Stimulated activated CD8-positive, alpha-beta memory T cell treated with anti-CD3 and anti-CD28 coated beads, Interleukin-15, amount 100 ng/mL, for 4 hours (primary cell): ENCODE measurements around the gene DELE1.

ENCODE experiments used
- DNase-seq, 2 donors: peaks; one replicate each; pipeline ENCODE4 v3.0.0-alpha.2; 2020; ENCODE audit warnings: low read depth in 2 of 2

The DELE1 gene

GRCh38 chr5:141957367-141957996 lies 33.8 kb downstream of the DELE1 start:
- no peak for DNase-seq

GRCh38 chr5:141958113-141958512 lies 34.4 kb downstream of the DELE1 start, which contains the start of gene PCDH12:
PCDH12 (minus strand) TSS chr5:141958202; CDS start chr5:141957851, 351 bp downstream.
- no peak for DNase-seq

DNA sequence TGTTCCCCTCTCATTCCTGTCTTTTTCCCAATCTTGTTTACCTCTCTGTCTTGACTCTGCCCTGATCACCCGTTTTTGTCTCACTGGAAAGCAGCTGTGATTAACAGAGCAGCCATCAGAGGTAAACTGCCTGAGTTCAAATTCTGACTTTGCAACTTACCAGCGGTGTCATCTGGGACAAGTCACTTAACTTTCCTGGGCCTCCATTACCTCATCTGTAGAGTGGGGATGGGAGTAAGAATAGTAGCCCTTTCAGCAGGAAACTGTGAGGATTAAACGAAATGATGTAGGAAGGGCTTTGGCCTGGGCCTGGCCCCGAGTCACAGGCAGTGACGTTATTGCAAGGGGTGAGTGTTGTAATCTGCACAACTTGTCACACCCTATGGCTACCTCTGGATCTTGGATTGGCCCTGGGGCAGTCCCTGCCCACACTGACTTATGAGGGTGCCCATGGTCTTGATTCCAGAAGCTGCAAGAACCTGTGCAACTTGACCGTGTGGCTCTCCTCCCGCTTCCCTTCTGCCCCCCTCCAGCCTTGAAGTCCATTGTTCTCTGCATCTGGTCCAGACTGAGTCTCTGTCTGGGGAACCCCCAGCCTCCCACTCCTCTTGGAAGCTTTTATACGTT lies 35.0 kb downstream of the DELE1 start:
- DNase-seq = no peak

DNA sequence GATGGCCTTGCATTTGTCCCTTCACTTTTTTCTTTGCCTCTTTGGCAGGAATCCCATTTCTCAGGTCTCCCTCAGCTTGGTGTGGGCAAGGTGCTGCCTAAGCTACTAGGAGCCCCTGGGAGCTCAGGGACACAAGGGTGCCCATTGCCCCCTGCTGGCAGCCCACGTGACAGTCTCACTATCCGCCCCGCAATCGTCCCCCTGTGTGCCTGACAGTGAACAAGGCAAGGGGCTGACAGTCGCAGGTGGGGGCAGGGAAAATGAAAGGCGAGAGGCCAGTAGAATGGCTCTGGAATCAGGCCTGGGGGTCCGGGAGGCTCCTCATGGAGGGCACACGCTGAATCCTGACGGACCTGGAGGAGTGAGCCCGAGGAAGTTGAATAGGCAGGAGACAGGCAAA lies 36.3 kb downstream of the DELE1 start:
- no peak for DNase-seq

DNA sequence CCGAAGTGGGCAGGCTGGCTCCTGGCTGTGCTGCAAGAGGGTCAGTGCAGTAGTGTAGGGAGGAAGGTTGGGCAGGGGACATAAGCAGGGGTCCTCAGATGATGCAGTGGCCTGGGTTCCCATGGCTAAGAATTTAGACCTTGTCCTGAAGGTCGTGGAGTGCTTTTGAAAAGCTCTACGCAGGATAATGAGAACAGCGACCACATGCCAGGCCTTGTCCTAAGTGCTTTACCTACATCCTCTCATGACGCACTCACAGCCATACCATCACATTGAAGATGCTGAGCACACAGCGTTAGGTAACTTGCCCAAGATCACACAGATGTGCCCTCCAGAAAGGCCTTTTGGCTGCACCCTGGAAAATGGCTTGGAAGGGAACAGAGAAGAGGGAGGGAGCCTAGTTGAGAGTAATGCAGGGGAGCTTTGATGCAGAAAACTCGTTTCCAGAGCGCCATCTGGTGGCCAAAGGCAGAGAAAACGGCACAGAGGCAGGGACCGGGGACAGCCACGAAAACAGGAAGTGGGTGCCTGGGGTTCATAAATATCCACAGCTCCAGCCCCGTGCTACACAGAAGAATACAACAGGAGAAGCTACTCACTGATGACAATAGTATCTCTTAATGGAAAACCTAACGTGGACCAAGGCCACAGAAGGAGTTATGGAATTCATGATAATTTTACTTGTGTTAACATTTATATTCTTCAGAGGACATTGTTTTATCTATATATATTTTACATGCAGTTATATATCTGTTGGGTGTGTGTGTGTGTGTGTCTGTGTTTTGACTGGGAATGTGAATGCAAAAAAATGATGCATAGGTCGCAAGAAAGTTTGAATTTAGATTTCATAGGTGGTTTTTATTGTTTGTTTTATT lies 37.0 kb downstream of the DELE1 start:
- DNase-seq = peak; percentile 66 to 78

DNA sequence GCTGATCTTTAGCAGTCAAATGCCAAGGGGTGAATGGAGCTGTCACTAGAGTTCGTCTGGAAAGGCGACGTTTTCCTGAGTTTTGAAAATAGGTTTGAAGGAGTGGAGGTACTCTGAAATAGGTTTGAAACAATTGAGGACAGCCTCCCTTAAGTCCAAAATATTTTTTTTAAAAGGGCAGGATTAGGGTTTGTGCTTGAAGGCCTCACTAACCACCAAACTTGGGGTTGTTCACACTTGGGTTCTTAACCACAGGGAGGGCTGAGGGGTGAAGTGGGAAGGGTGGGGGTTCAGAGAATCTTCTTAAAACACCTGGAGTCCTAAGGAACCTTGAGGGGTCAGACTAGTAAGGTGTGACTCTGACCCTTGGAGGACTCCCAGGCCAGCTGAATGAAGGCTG lies 37.8 kb downstream of the DELE1 start:
- DNase-seq = no peak

- DNase-seq = no peak
Observed at GRCh38 chr5:141963701-141964100, 40.0 kb downstream of the DELE1 start.

- no peak for DNase-seq
Observed at GRCh38 chr5:141965071-141965470, 41.4 kb downstream of the DELE1 start.

- no peak for DNase-seq
Observed at GRCh38 chr5:141966275-141966962, 42.7 kb downstream of the DELE1 start.

DNA sequence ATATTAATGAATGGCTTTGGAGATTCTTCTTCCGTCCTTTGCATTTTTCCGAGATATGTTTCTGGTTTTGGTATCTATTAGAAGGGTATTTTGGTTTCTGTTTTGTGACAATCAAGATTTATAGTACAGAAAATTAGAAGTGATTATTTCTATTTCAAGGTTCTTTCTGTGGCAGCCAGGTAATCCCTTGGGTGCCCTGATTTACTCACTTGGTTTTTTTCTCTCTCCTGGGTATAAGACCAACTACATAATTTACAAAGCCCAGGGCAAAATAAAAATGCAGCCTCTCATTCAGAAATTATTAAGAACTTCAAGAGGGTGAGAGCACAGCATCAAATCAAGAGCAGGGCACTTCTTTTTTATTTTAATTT lies 43.3 kb downstream of the DELE1 start:
- DNase-seq = no peak

- peak; percentile 79 to 90 for DNase-seq
Observed at GRCh38 chr5:141968914-141969608, 45.4 kb downstream of the DELE1 start, which contains the start of gene RNF14. RNF14 (plus strand) TSS chr5:141969105; CDS start chr5:141973589, 4,484 bp downstream.

DNA sequence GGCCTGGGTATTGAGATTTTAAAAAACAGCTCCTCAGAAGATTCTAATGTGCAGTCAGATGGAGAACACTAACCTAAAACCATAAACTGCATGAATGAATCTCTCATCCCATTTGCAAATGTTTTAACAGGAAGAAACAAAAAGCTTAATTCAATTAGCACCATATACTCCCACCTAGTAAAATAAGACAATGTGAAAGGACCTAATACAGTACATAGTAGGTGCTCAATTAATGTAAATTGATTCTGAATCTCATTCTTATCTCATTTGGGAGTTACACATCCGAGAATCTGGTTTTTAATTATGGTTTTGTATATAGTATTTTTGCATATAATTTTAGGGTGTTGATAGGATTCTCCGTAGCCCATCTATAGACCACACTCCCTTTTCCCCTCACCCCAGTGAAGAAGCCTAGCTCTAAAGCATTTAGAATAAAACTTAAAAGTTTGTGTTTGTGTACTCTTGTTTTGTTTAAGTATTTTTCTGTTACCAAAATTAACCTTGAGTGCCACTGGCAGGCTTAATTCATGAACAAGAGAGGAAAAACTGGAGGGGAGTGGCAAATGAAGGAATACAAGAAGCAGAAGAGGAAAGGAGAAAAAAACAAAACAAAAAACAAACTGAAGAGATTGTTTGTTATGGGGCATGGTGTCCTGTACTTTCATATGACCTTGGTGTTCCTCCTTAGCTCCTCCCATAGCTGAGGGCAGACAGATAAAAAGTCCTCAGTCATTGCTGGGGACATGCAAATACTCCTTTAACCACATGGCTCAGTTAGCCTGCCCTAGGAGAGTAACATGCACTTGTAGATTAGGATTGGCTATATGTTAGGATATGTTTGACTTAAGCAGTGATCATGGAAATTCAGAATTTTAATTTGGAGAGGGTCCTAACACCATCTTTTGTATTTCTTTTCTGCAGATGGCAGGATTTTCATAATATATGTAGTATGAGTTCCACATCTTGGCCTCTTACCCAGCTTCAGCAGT lies 46.4 kb downstream of the DELE1 start:
- no peak for DNase-seq

DNA sequence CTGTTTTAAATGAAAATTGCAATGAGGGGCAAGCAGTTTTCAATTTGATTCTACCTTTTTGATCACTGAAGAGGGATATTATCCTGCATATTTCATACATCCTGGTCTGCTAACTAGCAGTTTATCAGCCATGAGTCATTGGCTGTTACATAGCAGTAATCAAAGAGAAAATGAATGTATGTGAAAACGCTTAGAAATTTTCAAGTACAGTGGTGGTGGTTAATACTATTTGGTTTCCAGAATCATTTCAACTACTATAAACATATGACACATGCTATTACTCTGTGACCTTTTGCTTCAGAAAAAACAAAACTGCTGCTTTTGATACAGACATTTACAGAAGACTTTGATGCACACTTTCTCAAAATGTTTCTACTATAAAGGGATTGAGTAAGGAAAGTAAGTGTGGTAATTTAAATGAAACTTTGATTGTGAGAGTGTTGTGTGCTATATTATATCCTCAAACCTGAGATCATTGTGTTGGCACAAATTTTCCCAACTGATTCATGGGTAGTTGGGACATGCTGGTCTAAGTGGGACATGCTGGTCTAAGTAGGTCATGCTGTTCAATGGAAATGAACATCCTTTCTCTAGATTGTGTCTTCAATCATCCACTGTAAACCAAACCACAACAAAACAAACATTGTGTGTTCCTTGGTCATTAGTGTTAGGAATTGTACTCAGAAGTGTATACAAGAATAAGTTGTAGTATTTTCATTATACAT lies 50.4 kb downstream of the DELE1 start:
- no peak for DNase-seq

GRCh38 chr5:141976176-141976575 lies 52.5 kb downstream of the DELE1 start:
- no peak for DNase-seq

DNA sequence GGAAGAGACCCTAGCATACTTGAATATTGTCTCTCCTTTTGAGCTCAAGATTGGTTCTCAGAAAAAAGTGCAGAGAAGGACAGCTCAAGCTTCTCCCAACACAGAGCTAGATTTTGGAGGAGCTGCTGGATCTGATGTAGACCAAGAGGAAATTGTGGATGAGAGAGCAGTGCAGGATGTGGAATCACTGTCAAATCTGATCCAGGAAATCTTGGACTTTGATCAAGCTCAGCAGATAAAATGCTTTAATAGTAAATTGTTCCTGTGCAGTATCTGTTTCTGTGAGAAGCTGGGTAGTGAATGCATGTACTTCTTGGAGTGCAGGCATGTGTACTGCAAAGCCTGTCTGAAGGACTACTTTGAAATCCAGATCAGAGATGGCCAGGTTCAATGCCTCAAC lies 54.7 kb downstream of the DELE1 start:
- DNase-seq = no peak

GRCh38 chr5:141982626-141983025 lies 59.0 kb downstream of the DELE1 start:
- DNase-seq = no peak

DNA sequence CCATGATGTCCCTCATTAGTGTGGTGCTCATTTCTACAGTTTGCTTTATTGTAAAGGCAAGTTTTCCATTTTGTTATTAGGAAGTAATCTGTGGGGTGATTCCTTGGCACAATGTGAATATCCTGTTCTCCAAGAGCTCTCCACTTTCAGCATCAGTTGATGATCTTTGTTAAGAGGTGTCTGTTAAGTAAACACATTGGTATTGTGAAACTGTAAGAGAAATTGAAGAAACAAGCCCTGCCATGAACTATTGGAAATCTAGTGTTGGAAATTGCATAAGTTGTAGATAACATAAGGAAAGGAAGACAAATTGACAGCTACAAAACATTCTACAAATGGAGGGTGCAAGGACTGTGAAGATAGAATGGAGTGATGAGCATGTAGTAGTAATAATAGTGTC lies 62.4 kb downstream of the DELE1 start:
- no peak for DNase-seq

GRCh38 chr5:141989720-141990119 lies 66.0 kb downstream of the DELE1 start:
- DNase-seq = no peak
